Adipose tissue (tissue), 3 donors: ENCODE measurements around the gene TREH. TPM values are rescaled to one million over a fixed set of nuclear protein-coding genes. Genes with fewer than 3 reads are reported as not detected.

Experiments
- H3K27ac ChIP-seq: one replicate; pipeline ENCODE4 v1.5.1; 2013; ENCODE audit warnings: low read depth, low read length
- WGBS, 3 donors: extraction: QIAGEN DNeasy Blood & Tissue Kit; methylation state at CpG; one replicate each; pipeline ENCODE4 v1.1.7; 2013; 5-methylcytosine and 5-hydroxymethylcytosine counted together
- polyA plus RNA-seq, 3 donors: library from polyadenylated mRNA; stranded (reverse); fragments of 200-250 nt; gene quantifications; one replicate each; pipeline ENCODE4 v1.2.3, GENCODE V29; 2013
- donor health status: healthy with polysubstance abuse.
- donor health status: Bipolar disorder and iron deficiency.
- donor health status: healthy.

Gene TREH
- polyA plus RNA-seq, 3 donors: 0.54 to 5.7 (median 2.0) TPM

GRCh38 chr11:118657709-118658428, 21.6 kb downstream of the TREH start:
- no peak overlapping the region for H3K27ac ChIP-seq

DNA sequence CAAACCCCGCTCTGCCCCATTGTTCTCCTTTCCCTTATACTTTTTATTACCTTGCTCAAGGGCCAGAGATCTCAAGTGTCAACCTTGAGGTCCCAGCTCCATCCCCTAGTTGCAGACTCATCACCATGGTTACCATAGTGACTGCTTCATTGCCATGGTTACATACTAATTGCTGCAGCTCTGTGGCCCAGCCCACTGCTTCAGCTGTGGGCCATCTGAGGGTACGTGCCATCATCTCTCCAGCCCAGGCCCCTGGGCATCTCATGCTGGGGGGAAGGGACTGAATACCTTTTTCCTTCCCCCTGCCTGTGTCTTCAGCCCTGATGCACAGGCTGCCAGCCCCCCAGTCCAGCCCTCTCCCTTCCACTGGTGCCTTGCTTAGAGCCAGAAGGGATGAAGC, 22.2 kb downstream of the TREH start:
- no peak overlapping the region for H3K27ac ChIP-seq
- 78 to 86% (median 85%) methylated on average over 2 of the region's 2 CpGs for WGBS, 3 donors

More at GRCh38 chr11:118657709-118658428, 21.6 kb downstream of the TREH start:
- 75 to 86% (median 83%) methylated on average over 16 of the region's 16 CpGs for WGBS, 3 donors

GRCh38 chr11:118656563-118657165, 22.8 kb downstream of the TREH start:
- H3K27ac ChIP-seq: no peak overlapping the region
- WGBS, 3 donors: 87 to 94% (median 90%) methylated on average over 5 of the region's 5 CpGs

GRCh38 chr11:118655486-118656190, 23.8 kb downstream of the TREH start:
- H3K27ac ChIP-seq: no peak overlapping the region

DNA sequence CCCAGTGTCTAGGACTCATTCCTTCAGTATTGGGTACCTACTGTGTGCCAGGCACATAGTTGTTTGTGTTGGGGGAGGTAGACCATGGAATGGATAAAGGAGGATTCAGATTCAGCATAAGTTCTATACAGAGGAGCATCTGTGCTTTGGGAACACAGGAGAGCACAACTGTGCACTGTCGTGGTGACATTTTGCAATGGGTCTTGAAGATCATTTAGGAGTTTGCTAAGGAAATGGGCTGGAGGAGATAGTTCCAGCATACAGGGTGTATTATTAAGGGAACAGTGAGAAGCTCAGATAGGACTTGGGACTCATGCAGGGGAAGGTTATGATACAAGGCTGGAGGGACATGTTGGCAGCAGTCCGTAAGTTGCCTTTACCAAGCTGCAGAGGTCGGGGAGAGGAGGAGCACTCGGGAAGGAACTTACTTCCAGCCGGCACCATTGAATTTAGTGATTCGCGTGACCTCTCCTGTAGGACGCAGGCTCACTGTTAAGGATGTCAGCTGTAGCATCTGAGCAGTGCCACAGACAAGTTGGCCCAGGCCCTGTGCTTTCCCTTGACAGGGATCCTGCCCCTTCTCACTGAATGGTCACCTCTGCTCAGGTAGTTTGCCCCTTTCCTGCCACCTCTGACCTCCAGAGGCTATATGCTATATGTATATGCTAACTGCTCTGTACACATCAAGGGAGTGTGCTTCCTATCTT, 25.6 kb downstream of the TREH start:
- no peak overlapping the region for H3K27ac ChIP-seq
- 86 to 94% (median 86%) methylated on average over 8 of the region's 8 CpGs for WGBS, 3 donors

More at GRCh38 chr11:118655486-118656190, 23.8 kb downstream of the TREH start:
- 89 to 93% (median 91%) methylated on average over 7 of the region's 7 CpGs for whole genome bisulfite sequencing, 3 donors

DNA sequence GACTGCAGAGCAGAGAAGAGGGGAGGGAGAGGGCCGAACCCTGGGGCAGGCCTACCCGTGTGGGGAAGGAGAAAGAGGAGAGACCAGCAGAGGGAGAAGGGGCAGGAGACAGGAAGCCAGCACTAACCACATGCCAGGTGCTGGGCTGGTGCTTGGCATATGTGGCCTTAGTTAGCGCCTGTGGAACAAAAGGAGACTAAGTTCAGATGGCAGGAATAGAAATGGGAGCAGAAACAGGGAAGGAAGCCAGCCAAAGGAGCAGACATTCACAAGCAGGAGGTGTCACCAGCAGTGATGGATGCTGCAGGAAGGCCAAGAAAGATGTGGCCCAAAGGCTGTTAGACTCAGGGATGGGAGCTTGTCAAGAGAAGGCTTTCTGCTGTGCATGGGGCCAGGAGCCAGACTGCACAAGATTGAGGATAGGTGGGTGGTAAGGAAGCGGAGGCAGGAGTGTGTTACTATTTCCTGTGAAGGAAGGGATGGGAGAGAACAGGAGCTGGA, 26.7 kb downstream of the TREH start:
- no peak overlapping the region for H3K27ac ChIP-seq
- WGBS, 3 donors: 45 to 66% (median 51%) methylated on average over 4 of the region's 4 CpGs

GRCh38 chr11:118651820-118652219, 27.6 kb downstream of the TREH start:
- 87 to 91% (median 88%) methylated on average over 3 of the region's 3 CpGs for WGBS, 3 donors
- H3K27ac ChIP-seq: no peak overlapping the region

- H3K27ac ChIP-seq: no peak overlapping the region
- WGBS, 3 donors: 94 to 96% (median 95%) methylated on average over 8 of the region's 8 CpGs
Observed at GRCh38 chr11:118650366-118650765, 29.1 kb downstream of the TREH start.

DNA sequence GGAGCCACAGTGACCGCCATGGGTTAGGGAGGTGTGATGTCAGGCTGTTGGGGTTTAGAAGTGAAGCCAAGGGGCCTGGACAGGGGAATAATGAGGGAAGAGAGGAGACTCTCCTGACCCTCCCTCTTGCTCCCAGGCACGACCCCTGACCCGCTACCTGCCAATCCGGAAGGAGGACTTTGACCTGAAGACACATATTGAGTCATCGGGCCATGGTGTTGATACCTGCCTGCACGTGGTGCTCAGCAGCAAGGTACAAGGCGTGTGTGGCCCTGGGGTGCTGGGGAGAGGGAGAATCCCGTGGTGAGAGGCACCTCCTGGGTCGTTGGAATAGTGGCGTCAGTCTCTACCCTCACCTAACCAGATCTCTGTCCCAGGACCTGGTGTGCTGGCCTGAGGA, 29.5 kb downstream of the TREH start:
- H3K27ac ChIP-seq: no peak overlapping the region
- 80 to 92% (median 86%) methylated on average over 10 of the region's 10 CpGs for WGBS, 3 donors

DNA sequence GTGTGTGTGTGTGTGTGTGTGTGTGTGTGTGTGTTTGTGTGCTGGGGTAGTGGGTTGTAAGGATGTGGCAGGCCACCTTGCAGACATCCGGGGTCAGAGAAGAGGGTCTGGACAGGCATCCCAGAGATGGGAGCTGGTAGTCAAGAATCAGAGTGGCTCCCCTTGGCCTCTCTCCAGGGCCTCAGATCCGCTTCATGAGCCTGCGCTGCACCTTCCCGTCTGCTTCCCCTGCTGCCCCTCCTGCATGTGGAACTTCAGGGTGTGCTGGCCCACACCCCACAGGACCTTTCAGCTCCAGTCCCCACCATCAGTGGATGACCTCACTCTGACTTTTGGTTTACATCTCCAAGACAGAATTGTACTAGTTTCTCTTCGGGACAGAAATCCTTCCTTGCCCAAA, 31.2 kb downstream of the TREH start:
- H3K27ac ChIP-seq: no peak overlapping the region
- WGBS, 3 donors: 63 to 86% (median 66%) methylated on average over 5 of the region's 5 CpGs

DNA sequence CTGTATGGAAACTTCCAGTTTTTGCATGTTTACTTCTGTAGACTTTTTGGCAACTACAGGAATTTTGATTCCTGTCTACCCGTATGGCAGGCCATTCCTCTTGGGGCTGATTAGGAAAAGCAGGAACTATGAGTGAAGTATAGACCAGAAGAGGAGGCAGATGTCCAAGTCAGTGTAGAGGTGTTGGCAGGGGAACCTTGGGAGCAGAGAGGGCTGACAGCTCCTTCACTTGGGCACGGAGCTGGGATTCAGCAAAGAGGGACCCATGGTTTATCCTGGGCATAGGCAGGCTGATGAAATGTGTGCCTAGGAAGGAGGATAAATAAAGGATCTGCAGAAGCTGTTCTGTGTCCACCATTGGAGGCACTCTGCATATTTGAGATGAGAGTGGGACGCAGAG, 33.1 kb downstream of the TREH start:
- WGBS, 3 donors: 52 to 57% (median 55%) methylated on average over 3 of the region's 3 CpGs

GRCh38 chr11:118645066-118645715, 34.3 kb downstream of the TREH start:
- WGBS, 3 donors: 90 to 96% (median 92%) methylated on average over 22 to 24 of the region's 24 CpGs

More for the DNA sequence above, 33.1 kb downstream of the TREH start:
- H3K27ac ChIP-seq: no peak overlapping the region

DNA sequence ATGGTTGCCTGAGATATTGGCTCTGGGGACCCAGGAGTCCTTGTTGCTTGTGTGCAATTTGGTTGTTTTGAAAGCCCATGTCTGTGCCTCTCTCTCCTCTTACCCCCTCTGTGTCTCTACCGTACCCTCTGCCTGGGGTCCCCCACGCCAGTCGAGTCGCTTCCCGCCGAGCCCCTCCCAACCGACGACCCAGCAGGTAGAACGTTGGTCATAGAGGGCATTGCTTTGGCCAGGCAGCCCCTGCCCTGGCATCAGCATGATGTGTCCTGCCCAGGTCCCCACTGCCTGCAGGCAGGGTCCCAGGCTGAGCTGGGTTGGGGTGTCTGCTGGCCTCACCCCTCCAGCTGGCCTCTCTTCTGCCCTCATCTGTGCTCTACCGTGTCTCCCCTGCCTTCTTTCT, 35.0 kb downstream of the TREH start:
- H3K27ac ChIP-seq: no peak overlapping the region
- WGBS, 3 donors: 89 to 92% (median 92%) methylated on average over 10 of the region's 10 CpGs

More at GRCh38 chr11:118645066-118645715, 34.3 kb downstream of the TREH start:
- H3K27ac ChIP-seq: no peak overlapping the region

DNA sequence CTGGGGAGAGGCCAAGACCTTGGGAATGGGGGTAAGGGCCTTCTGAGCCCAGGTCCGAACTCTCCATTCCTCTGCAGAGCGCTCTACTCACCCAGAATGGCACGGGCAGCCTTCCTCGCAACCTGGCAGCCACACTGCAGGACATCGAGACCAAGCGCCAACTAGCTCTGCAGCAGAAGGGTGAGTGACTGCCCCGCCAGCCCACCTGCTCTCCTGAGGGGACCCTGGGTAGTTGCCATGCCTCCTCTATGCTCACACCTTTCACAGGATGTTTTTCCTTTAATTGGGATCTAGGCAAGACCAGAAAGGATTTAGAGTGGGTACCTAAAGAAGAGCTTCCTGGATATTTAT, 35.5 kb downstream of the TREH start:
- H3K27ac ChIP-seq: no peak overlapping the region

DNA sequence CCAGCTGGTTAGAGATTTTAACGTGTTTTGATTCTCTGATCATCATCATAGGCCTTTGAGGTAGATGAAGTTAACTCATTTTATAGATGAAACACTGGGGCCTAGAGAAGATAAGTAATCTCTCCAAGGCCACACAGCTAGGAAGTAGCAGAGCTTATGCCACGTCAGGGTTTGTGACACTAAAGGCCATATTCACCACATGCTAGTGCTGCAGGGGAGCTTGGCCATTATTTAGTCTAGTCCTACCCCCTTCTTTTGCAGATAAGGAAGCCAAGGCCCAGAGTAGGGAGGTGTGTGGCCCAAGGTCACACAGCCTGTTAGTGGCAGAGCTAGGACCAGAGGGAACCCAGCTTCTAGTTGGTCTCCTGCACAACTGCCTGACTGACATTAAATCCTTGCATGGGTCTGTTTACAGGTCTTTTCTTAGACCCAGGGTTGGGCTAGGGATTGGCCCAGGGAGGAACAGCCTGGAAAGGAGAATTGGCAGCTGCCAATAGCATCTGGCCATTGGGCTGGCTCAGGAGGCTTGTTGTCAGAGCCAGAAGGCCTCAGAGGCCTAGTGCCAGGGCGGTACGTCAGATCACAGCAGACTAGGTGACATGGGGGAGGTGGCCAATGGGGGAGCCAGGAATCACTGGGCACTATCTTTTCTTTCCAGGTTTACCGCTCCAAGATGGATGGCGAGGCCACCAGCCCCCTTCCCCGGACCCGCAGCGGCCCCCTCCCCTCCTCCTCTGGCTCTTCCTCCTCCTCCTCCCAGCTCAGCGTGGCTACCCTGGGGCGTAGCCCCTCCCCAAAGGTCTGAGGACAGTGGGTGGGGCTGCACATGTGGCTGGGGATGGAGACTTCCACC, 36.1 kb downstream of the TREH start:
- 67 to 88% (median 82%) methylated on average over 10 to 11 of the region's 11 CpGs for WGBS, 3 donors
- no peak overlapping the region for H3K27ac ChIP-seq

More for the DNA sequence above, 35.5 kb downstream of the TREH start:
- 86 to 93% (median 91%) methylated on average over 7 of the region's 7 CpGs for WGBS, 3 donors

- no peak overlapping the region for H3K27ac ChIP-seq
- 46 to 87% (median 84%) methylated on average over 11 of the region's 11 CpGs for WGBS, 3 donors
Observed at GRCh38 chr11:118641397-118642019, 37.9 kb downstream of the TREH start.
